GM19238 (cell line): ENCODE results near the gene TIMM44.

Experiments
- DNase-seq: peaks from one replicate; pipeline ENCODE4 v3.0.0; 2011; ENCODE audit warnings: low spot score; ENCODE audit not compliant: insufficient read length

The TIMM44 gene

DNA sequence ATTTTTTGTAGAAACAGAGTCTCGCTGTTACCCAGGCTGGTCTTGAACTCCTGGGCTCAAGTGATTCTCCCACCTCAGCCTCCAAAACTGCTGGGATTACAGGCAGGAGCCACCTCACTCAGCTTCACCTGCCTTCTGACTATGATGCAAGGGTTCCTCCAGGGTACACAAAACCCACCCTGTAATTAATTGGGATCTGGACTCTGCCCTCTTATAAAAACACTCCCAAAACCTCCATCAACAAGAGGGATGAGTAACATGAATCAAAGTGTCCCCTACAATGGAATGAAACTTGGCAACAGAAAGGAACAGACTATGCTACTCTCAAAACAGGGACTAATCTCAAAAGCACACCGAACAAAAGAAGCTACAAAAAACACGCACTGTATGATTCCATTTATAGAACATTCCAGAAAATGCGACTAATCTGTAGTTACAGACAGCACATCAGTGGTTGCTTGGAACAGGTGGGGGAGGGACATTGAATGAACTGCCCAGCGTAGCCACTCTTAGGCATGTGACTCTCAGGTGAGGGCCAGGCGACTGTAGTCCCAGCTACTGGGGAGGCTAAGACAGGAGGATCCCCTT is 66.1 kb downstream of the TIMM44 start:
- no peak for DNase-seq
